Measurements from ENCODE around the gene PKDCC. TPM values are rescaled to one million over a fixed set of nuclear protein-coding genes. Genes with fewer than 3 reads are reported as not detected.

PKDCC gene, protein sequence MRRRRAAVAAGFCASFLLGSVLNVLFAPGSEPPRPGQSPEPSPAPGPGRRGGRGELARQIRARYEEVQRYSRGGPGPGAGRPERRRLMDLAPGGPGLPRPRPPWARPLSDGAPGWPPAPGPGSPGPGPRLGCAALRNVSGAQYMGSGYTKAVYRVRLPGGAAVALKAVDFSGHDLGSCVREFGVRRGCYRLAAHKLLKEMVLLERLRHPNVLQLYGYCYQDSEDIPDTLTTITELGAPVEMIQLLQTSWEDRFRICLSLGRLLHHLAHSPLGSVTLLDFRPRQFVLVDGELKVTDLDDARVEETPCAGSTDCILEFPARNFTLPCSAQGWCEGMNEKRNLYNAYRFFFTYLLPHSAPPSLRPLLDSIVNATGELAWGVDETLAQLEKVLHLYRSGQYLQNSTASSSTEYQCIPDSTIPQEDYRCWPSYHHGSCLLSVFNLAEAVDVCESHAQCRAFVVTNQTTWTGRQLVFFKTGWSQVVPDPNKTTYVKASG
- 19.6 TPM for total RNA-seq

- DNase-seq (ENCODE audit: low spot score in 2 of 2) = peak; percentile 95 to 96
- FAIRE-seq = no peak
Observed at GRCh38 chr2:42047488-42048298, at the start of gene PKDCC. Gene PKDCC, plus strand, starts transcription at chr2:42048021. Its CDS starts 179 bp downstream, at chr2:42048200.

GRCh38 chr2:41998186-41999127 is 49.4 kb upstream of the PKDCC start:
- DNase-seq (ENCODE audit: low spot score in 2 of 2) (no peak), FAIRE-seq (no peak)

DNA sequence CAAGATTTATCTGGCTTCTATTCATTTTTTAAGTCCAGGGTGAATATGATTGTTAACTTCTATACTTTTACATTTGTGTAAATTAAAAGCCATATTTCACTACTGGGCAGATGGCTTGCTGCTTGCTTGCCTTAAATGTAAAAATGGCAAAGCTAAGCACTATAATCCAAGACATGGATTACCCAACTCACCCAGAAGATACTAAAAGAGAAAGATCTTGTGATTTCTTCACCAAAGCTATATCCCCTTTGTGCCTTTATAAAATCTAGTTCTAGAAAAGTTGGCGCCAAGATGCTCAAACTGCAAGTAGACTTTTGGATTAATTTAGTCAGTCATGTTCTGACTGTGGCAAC is 48.7 kb upstream of the PKDCC start:
- FAIRE-seq (no peak), DNase-seq (ENCODE audit: low spot score in 2 of 2) (no peak)

- FAIRE-seq = no peak
Observed at GRCh38 chr2:41999592-42000281, 48.1 kb upstream of the PKDCC start.

GRCh38 chr2:42001711-42002201 is 46.1 kb upstream of the PKDCC start:
- FAIRE-seq (no peak), DNase-seq (ENCODE audit: low spot score in 2 of 2) (no peak)

More at GRCh38 chr2:41999592-42000281, 48.1 kb upstream of the PKDCC start:
- no peak for DNase-seq (ENCODE audit: low spot score in 2 of 2)

- DNase-seq (ENCODE audit: low spot score in 2 of 2) (no peak), FAIRE-seq (no peak)
Observed at GRCh38 chr2:42007551-42007950, 40.3 kb upstream of the PKDCC start.

- no peak for DNase-seq (ENCODE audit: low spot score in 2 of 2)
- FAIRE-seq = no peak
Observed at GRCh38 chr2:42008241-42008921, 39.4 kb upstream of the PKDCC start.

- no peak for DNase-seq (ENCODE audit: low spot score in 2 of 2)
- no peak for FAIRE-seq
Observed at GRCh38 chr2:42009657-42010580, 37.9 kb upstream of the PKDCC start.

- FAIRE-seq = no peak
Observed at GRCh38 chr2:42010743-42011298, 37.0 kb upstream of the PKDCC start.

DNA sequence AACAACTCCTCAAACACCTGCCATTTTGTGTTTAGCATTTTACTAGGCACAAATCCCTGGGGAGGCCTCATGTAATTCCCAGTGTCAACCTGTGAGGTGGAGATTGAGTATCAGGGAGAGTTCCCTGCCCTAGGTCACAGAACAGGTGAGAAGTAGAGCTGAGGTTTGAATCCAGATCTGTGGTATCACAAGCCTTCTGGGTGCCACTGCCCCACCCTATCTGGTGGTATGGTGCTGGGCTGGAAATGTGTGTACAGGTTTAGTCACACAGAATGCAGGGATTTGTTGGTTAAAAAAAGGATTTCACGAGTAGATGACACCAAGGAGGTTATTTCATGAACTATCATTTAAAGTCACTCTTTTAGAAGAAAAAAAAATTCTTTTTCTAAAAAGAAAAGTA is 35.7 kb upstream of the PKDCC start:
- DNase-seq (ENCODE audit: low spot score in 2 of 2) (no peak), FAIRE-seq (no peak)

More at GRCh38 chr2:42010743-42011298, 37.0 kb upstream of the PKDCC start:
- DNase-seq (ENCODE audit: low spot score in 2 of 2) = no peak

DNA sequence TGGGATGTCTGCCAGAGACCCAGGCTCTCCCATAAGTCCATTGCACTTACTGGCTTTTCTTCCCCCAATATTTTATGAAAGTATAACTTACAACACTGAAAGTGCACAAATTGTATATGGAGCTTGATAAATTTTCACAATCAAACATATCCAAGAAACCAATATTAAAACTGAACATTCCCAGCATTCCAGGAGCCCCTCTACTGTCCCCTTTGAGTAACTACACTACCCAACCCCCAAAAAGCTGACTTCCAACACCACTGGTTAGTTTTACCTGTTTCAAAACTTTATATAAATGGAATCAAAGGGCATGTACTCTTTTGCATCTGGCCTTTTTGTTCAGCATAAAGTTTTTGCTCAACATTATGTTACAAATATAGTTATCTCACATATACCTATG is 35.2 kb upstream of the PKDCC start:
- FAIRE-seq = no peak

DNA sequence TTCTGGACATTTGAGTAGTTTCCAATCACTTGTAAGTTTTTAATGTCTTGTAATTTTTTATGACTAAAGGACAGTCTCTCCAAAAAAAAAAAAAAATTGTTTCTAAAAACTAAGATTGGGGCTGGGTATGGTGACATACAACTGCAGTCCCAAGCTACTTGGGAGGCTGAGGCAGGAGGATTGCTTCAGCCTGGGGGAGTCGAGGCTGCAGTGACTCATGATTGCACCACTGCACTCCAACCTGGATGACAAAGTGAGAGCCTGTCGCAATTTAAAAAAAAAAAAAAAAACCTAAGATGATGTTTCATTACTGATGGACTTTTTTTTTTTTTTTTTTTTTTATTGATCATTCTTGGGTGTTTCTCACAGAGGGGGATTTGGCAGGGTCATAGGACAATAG is 34.4 kb upstream of the PKDCC start:
- FAIRE-seq = no peak

More for the DNA sequence above, 35.2 kb upstream of the PKDCC start:
- no peak for DNase-seq (ENCODE audit: low spot score in 2 of 2)

GRCh38 chr2:42021464-42021863 is 26.4 kb upstream of the PKDCC start:
- FAIRE-seq (no peak), DNase-seq (ENCODE audit: low spot score in 2 of 2) (no peak)

More for the DNA sequence above, 34.4 kb upstream of the PKDCC start:
- DNase-seq (ENCODE audit: low spot score in 2 of 2) = no peak

GRCh38 chr2:42025151-42025582 is 22.7 kb upstream of the PKDCC start:
- DNase-seq (ENCODE audit: low spot score in 2 of 2) = no peak
- no peak for FAIRE-seq

DNA sequence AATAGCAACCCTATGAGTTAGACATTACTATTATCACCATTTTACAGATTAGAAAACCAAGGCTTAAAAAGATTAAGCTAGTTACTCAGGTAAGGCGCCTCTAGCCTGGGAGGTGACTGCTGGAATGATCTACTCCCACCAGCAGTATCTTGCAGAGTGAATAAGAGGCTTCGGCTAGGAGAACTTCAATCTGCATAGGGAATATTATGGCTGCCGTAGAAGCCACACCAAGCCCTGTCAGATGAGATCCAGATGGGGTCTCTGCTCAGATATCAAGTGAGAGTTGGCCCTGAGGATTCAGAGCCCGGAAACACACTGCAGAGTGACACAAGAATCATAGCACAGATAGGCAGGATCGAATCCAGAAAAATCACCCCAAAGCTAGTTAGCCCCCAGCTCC is 21.5 kb upstream of the PKDCC start:
- DNase-seq (ENCODE audit: low spot score in 2 of 2) (no peak), FAIRE-seq (no peak)

- DNase-seq (ENCODE audit: low spot score in 2 of 2) (no peak), FAIRE-seq (no peak)
Observed at GRCh38 chr2:42028571-42029148, 19.2 kb upstream of the PKDCC start.

GRCh38 chr2:42029171-42029570 is 18.6 kb upstream of the PKDCC start:
- DNase-seq (ENCODE audit: low spot score in 2 of 2) (no peak), FAIRE-seq (no peak)
